GM10266 (cell line): ENCODE results near the gene HRAS.

Experiments used
- DNase-seq: peaks from one replicate; pipeline ENCODE4 v3.0.0; 2012; ENCODE audit errors: extremely low spot score
- TF ChIP-seq, protein P1 (sequence below): IDR thresholded peaks from 2 replicates; pipeline ENCODE4 v1.5.1; 2012; ENCODE audit warnings: mild to moderate bottlenecking, low read depth; ENCODE audit not compliant: control insufficient read depth, insufficient read depth; ENCODE audit errors: missing control alignments

Gene HRAS

DNA sequence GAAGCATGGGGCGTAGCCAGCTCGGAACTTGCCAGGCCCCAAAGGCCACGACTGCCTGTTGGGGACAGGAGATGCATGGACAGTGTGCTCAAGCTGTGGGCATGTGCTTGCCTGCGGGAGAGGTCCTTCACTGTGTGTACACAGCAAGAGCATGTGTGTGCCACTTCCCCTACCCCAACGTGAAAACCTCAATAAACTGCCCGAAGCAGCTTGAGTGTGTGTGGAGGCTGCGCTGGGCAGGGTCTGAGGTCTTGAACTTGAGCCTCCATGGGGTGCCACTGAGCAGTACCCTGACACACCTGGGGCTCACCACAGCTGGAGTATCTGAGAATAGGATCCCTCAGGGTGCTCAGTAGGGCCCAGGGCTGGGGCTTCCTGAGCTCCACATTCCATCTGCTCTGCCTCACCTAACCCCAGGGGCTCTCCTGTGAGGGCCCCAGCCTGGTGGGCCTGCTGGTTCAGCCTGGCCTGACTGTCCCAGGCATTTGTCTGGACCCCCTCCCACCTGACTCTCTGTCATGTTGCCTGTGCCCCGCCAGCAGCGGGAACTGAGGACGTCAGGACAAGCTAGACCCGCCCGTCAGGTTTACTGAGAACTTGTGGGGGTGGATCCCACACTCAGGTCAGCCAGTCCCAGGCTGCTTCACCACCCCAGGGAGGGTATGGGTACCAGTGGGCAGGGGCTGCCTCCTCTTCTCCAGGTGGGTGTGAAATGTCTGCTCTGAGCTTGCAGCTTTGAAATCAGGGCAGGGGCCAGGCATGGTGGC, 28.6 kb upstream of the HRAS start:
- no peak for DNase-seq
- TF ChIP-seq, protein P1, sequence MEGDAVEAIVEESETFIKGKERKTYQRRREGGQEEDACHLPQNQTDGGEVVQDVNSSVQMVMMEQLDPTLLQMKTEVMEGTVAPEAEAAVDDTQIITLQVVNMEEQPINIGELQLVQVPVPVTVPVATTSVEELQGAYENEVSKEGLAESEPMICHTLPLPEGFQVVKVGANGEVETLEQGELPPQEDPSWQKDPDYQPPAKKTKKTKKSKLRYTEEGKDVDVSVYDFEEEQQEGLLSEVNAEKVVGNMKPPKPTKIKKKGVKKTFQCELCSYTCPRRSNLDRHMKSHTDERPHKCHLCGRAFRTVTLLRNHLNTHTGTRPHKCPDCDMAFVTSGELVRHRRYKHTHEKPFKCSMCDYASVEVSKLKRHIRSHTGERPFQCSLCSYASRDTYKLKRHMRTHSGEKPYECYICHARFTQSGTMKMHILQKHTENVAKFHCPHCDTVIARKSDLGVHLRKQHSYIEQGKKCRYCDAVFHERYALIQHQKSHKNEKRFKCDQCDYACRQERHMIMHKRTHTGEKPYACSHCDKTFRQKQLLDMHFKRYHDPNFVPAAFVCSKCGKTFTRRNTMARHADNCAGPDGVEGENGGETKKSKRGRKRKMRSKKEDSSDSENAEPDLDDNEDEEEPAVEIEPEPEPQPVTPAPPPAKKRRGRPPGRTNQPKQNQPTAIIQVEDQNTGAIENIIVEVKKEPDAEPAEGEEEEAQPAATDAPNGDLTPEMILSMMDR: no peak

DNA sequence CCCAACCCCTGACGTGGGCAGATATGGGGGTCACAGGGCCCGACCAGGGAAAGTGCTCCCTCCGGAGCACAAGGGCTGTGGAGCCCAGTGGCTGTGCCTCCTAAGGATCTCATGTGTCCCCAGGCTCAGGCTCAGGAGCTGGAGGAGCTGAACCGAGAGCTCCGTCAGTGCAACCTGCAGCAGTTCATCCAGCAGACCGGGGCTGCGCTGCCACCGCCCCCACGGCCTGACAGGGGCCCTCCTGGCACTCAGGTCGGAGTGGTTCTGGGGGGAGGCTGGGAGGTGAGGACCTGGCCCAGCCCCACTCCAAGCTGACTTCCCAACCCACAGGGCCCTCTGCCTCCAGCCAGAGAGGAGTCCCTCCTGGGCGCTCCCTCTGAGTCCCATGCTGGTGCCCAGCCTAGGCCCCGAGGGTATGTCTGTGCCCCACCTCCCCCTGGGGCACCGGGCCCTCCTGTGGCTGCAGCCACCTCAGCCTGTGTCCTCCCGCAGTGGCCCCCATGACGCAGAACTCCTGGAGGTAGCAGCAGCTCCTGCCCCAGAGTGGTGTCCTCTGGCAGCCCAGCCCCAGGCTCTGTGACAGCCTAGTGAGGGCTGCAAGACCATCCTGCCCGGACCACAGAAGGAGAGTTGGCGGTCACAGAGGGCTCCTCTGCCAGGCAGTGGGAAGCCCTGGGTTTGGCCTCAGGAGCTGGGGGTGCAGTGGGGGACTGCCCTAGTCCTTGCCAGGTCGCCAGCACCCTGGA, 27.9 kb upstream of the HRAS start:
- TF ChIP-seq, protein P1: no peak
- DNase-seq: no peak

DNA sequence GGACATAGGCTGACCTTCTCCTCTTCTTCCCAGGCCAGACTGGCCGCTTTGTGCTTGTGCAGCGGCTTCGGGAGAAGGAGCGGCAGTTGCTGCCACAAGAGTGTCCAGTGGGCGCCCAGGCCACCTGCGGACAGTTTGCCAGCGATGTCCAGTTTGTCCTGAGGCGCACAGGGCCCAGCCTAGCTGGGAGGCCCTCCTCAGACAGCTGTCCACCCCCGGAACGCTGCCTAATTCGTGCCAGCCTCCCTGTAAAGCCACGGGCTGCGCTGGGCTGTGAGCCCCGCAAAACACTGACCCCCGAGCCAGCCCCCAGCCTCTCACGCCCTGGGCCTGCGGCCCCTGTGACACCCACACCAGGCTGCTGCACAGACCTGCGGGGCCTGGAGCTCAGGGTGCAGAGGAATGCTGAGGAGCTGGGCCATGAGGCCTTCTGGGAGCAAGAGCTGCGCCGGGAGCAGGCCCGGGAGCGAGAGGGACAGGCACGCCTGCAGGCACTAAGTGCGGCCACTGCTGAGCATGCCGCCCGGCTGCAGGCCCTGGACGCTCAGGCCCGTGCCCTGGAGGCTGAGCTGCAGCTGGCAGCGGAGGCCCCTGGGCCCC, 26.8 kb upstream of the HRAS start:
- TF ChIP-seq, protein P1: no peak

DNA sequence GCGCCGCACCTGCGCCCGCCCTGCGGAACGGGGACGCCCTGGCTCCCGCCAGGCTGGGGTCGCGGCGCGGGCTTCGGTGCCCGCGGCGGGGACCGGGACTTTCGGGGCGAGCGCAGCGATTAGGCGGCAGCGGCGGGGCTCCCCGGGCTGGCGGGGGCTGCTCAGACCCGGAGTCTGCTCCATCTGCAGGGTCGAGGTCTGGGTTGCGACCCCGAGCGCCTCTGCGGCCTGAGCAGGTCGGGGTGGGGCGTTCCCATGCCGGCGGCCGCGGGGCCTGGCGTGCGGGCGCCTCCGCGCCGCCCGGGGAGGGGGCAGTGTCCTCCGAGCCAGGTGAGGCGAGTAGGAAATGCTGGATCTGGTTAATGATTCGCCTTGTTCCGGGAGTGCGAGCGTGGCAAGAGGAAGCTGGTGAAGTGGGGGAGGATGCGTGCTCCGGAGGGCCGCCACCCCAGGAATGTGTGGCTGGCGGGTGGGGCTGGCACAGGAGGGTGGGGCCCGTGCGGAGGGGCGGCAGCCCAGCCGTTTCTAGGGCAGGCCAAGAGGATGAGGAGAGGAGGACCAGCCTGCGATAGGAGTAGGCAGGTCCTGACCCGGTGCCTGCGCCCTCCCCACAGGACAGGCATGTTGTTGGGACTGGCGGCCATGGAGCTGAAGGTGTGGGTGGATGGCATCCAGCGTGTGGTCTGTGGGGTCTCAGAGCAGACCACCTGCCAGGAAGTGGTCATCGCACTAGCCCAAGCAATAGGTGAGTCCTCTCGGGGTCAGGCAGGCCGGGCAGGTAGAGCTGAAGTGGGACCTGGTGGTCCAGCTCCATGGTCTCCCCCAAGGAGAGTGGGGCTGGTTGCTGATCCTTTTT, 26.0 kb upstream of the HRAS start:
- DNase-seq: peak; percentile 53
- TF ChIP-seq, protein P1: no peak

More for the DNA sequence above, 26.8 kb upstream of the HRAS start:
- no peak for DNase-seq

DNA sequence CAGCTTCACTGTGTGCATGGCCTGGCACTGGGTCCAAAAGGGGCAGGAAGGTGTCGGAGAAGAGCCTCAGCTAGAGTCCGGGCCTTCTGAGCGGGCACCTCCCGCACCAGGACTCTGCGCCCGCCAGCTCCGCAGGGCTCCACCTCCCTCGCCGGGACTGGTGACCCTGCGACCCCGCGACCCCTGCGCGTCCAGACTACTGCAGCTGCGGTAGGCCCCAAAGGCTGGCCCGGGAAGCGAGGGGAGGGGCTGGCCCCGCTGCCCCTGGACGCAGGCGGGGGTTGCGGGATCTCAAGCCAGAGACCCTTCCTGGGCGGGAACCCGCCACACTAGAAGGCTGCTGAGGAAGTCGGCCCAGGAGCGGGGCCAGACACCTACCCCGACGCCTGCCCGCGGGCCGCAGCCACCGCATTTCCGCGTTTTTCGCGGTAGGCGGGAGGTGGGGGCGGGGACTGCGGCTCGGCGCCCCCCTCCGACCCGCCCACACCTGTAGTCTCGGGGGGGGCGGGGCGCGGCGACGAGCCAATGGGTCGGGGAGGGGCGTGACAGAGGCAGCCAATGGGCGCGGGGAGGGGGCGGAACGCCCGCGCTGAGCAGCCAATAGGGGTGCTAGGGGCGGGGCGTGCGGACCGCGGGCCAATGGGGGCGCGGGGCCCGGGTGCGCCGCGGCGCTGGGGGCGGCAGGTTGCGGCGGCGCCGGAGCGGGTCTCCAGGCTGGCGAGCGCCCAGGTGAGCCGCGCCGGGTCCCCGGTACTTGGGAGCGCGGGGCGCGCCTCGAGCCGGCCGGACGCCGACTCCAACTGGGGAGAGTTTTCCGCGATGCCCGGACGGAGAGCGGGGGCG, 25.1 kb upstream of the HRAS start, which contains the start of the genes LMNTD2 and RASSF7:
TSS of gene LMNTD2 (minus strand) at position 434 of the 843 bp plus-strand sequence. CDS start at position 412, 22 bp downstream.
TSS of gene RASSF7 (plus strand) at position 666 of the 843 bp plus-strand sequence. CDS start 799 bp downstream, outside the sequence.
- DNase-seq: peak; percentile 100
- TF ChIP-seq, protein P1: no peak

DNA sequence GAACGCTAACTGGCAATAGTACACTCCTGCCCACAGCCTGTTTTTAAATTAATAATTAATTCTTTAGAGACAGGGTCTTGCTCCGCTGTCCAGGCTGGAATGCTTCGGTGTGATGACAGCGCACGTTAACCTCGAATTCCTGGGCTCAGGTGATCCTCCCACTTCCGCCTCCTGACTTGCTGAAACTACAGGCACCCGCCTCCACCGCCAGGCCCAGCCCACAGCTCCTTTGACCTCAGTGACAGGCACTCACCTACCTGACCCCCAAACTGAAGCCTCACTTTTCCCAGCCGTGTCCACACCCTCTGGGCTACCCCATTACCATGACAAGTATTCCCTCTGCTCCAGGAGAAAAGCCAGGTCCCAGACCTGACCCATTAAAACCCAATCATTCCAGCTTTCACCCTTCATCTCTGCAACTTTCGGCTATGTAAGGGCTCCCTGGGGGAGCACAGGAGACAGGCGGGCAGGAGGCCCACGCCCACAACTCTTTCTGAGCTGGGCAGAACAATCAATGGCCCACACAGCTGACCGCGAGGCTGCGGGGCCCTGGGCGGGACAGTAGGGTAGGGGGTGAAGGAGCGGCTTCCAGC, 24.4 kb upstream of the HRAS start:
- no peak for DNase-seq
- TF ChIP-seq, protein P1: no peak
